GM19043 (cell line): ENCODE measurements around the gene NMNAT3.

Experiments
- ATAC-seq: cut with Tn5 transposase; IDR thresholded peaks from one replicate; pipeline ENCODE4 v1.9.1; 2021; ENCODE audit warnings: low read depth; ENCODE audit not compliant: unreplicated experiment

Gene NMNAT3

DNA sequence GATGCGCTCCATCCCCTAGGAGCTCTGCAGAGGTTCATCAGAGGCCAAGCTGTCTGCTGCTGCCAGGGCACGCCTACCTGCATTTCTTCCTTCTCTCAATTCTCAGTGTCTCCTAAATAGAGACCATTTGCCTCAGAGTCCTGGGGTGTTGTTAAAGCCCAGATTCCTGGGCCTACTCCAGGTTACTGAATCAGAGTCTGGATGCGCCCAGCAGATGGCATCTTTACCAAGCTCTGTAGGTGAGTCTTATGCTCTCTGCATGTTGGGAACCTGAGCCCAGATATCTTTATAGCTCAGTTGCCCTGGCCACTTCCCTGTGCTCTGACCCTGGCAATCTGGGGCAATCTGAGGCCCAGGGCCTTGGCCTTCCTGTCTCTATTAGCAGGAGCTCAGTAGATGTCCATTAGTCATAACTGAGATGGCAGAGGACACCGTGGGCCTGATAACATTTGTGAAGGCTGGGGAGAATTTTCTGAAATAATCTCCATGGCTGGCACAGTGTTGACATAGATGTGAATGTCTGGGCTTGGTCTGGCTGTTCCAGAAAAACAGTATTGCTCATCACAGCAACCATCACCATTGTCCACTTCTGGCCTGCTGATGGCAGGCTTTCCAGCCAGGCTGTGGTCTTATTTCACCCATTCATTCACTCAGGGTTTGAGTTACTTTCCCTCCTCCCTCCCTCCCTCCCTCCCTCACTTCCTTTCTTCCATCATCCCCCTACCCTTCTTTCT, 125.0 kb downstream of the NMNAT3 start:
- ATAC-seq: no peak

GRCh38 chr3:139548801-139549200, 129.0 kb downstream of the NMNAT3 start:
- ATAC-seq: no peak

GRCh38 chr3:139547666-139548065, 130.1 kb downstream of the NMNAT3 start:
- no peak for ATAC-seq

DNA sequence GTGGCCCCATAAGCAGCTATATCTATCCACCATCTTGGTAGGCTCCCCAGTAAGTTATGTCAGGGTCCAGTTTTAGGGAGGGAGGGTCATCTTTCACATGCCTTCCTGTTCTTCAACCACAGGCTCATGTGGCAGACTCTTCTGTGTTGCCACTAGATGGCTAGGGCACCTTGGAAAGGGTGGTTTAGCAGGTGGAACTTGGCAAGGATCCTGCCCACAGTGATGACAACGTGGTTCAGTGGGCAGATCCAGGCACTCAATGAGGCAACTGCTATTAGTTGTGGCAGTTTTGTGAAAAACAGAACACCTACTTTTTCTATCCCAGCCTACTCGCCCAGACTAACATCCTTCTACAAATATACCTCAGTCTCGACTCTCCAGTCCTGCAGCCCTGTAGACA, 131.0 kb downstream of the NMNAT3 start:
- ATAC-seq: no peak

DNA sequence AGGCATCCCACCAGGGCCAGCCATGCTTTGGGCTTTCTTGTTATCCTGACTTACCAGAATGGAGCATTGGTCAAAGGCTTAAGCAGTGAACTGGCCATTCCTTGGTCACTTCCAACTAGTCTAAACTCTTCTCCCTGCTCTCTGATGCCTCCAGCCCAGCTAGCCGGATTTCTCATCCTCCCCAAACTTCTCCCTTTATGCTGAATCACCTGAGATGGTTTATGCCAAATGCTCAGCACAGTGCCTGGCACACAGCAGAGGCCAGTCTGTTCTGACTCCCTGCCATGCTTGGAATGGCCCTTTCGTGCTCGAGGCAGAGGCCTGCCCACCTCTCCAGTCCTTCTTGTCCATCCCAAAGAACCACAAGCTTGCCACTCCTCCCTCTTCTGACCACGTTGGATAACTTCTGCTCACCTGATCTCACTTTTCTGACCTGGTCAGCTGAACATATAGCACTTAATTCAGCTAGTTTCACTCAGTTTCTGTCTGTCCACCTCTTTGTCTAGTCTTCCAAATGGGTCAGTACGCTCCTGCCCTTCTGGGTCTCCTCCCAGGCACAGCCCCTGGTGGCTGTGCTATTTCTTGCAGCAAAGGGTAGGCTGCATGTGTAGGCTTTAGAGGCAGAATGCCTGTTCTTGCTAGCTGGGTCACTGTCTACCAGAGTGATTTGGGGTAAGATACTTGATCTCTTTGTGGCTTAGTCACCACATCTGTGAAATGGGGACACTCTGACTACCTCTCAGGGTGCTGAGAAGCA, 136.1 kb downstream of the NMNAT3 start:
- no peak for ATAC-seq

- no peak for ATAC-seq
Measured at GRCh38 chr3:139540651-139541531, 136.9 kb downstream of the NMNAT3 start.

GRCh38 chr3:139538733-139539132, 139.0 kb downstream of the NMNAT3 start:
- ATAC-seq: no peak

- no peak for ATAC-seq
Measured at GRCh38 chr3:139537795-139538621, 139.8 kb downstream of the NMNAT3 start.

DNA sequence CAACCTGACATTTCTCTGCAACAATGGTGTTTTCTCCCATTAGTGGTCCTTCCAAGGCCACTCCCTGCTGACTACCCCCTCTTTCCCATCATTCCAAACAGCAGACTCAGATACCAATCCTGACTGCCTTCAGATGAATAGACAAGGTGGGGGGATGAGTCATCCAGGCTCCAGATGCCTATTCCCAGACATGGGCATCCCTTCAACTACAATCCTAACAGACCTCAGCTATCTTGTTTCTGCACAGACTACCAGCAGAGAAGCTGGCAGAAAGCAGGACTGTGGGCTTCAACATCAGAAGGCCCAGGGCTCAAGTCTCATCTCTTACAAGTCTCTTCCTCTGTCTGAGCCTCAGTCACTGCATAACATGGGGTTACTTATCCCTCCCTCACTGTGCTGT, 140.4 kb downstream of the NMNAT3 start:
- no peak for ATAC-seq

GRCh38 chr3:139534992-139535879, 142.5 kb downstream of the NMNAT3 start:
- no peak for ATAC-seq

- peak; percentile 47 for ATAC-seq
Measured at GRCh38 chr3:139534455-139534812, 143.3 kb downstream of the NMNAT3 start.

DNA sequence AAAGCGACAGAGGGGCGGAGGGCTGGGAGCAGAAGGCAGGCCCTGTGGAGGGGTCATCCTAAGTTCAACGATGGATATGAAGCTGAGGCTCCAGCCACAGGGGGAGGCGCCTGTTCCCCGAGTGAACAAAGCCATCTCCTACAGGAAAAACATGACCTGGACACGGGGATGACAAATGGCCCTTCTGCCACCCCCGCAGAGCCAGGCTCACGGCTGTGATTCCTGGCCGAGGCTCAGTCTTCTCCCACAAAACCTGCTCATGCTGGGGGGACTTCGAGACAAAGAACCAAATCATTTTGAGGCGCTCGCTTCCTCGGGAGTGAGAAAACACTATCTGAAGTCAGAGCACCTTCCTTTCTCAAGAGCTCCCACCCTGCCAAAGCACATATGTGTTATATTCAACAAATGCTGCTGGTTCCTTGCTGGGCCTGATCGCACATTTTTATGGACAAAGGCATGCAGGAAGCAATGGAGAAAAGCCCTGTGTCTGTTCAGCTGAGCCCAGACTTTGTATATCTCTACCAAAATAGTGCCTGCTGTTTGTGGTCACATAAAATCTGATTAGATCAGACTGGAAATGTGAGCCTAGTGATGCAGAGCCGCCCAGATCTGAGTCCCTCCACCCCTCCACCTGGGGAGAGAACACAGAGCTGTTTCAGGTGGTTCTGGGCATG, 143.9 kb downstream of the NMNAT3 start:
- ATAC-seq: peak; percentile 35

GRCh38 chr3:139532976-139533375, 144.8 kb downstream of the NMNAT3 start:
- no peak for ATAC-seq

DNA sequence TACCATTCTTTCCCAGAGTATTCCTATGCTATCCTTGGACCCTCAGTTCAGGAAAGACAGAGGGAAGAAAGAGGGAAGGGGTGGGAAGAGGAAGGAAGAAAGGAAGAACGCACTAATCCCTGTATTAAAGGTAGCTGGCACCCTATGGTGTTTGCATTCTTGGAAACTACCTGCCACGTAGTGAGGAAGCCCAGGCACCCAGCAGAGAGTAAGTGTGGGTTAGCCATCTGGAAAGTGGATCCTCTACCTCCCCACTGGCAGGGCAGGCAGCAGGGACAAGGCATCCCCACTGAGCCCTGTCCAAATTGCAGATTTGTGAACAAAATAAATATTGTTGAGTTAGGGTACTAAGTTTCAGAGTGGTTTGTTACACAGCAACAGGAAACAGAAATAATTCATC, 147.1 kb downstream of the NMNAT3 start:
- ATAC-seq: no peak

DNA sequence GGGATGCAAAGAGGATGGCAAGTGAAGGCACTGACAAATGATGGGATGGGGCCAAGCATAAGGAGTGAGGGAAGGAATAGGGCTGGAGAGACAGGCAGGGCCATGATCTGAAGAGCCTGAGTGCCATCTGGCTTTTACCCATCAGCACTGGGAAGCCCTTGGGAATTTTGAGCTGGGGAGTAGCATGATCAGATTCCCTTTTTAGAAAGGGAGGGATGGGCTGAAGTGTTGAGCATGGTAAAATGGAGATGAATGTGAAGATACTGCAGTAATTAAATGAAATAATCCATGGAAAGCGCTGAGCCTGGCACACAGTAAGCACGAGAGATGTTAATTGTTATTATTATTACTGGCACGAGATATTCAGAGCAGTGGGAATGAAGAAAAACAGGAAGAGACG, 148.1 kb downstream of the NMNAT3 start:
- no peak for ATAC-seq

- no peak for ATAC-seq
Measured at GRCh38 chr3:139528924-139529323, 148.8 kb downstream of the NMNAT3 start.

GRCh38 chr3:139528281-139528680, 149.5 kb downstream of the NMNAT3 start:
- ATAC-seq: no peak

DNA sequence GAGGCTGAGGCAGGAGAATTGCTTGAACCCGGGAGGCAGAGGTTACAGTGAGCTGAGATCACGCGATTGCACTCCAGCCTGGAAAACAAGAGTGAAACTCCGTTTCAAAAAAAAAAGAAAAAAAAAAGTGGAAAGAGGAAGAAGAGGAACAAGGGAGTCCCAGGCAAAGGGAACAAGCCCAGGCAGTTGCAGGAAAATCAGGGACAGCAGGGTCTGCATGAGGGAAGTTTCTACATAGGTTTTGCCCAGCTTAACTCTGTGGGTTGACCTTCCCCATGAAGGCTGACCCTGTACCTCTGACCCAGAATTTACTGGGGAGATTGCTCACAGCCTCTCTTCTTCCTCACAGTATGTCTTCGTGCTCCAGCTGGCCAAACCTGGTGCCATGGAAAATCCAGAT, 150.5 kb downstream of the NMNAT3 start:
- no peak for ATAC-seq

DNA sequence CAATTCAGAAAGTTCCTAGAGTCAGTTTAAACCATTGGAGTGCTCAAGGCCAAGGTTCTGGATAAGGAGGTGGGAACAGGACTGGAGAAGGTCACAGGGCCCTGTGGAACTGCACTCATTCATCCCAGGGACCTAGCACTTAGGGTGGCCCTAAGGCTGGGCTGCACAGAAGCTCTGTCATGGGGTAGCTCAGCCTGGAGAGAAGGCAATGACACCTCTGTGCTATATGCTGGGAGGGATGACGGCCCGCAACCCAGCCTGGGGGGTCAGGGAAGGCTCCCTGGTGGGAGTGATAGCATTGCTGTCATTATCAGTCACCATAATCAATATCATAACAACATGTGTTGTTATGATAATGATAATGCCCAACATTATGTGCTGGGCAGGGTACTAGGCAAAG, 151.6 kb downstream of the NMNAT3 start:
- no peak for ATAC-seq
